GM06990 (cell line): Measurements from ENCODE around the gene DLEU7.

Experiments used
- DNase-seq: peaks from one replicate; pipeline ENCODE4 v3.0.0-alpha.2; 2011; ENCODE audit not compliant: insufficient read length; ENCODE audit errors: extremely low read depth
- H3K27me3 ChIP-seq: replicated peaks from 2 replicates; pipeline ENCODE4 v1.6.0; 2011; ENCODE audit warnings: low read length; ENCODE audit not compliant: control insufficient read depth, insufficient read depth
- H3K36me3 ChIP-seq: 2 replicates; pipeline ENCODE4 v1.5.1; 2011; ENCODE audit warnings: low read length; ENCODE audit not compliant: control insufficient read depth, insufficient read depth
- H3K4me3 ChIP-seq: replicated peaks from 2 replicates; pipeline ENCODE4 v1.5.1; 2011; ENCODE audit warnings: low read depth, mild to moderate bottlenecking, control low read depth, low read length
- CTCF ChIP-seq: IDR thresholded peaks from 2 replicates; pipeline ENCODE4 v1.5.1; 2011; ENCODE audit warnings: low read length, control low read depth, mild to moderate bottlenecking, inconsistent platforms; ENCODE audit not compliant: insufficient read depth, poor library complexity, severe bottlenecking

Gene DLEU7

GRCh38 chr13:50779443-50780200 lies 63.9 kb downstream of the DLEU7 start:
- H3K4me3 ChIP-seq = no peak overlapping the region
- no peak for TF ChIP-seq CTCF
- H3K36me3 ChIP-seq = no peaks in the 10 kb centered on the region
- H3K27me3 ChIP-seq = no peaks in the 10 kb centered on the region; the same call in 1 of the 2 replicates
- DNase-seq = no peak
